ENCODE data around the gene FSTL4.

GRCh38 chr5:133451926-133452325 lies 160.4 kb downstream of the FSTL4 start:
- TF ChIP-seq POLR2A (IDR thresholded peaks at IDR 0.05) (no peak), EP300 (IDR thresholded peaks at IDR 0.05) (no peak)
